SK-N-SH (cell line): Measurements from ENCODE around the gene LSMEM2.

Experiments
- CTCF ChIP-seq: fragments of 200-600 bp; sonication (generic); IDR thresholded peaks from 2 replicates; pipeline ENCODE4 v1.6.1; 2017; ENCODE audit warnings: antibody characterized with exemption, mild to moderate bottlenecking, moderate library complexity
- ELF1 ChIP-seq: IDR thresholded peaks from 2 replicates; pipeline ENCODE4 v1.4.0; 2012
- EP300 ChIP-seq, 2 experiments: IDR thresholded peaks; 2 replicates each; pipeline versions ENCODE4 v1.4.0 to v1.6.1; 2012; ENCODE audit warnings: borderline replicate concordance in 1 of 2, low read depth in 1 of 2, low read length in 1 of 2
- MAX ChIP-seq: IDR thresholded peaks from 2 replicates; pipeline ENCODE4 v1.4.0; 2012; ENCODE audit warnings: low read depth
- SIN3A ChIP-seq: IDR thresholded peaks from 2 replicates; pipeline ENCODE4 v1.6.1; 2012; ENCODE audit warnings: low read depth, mild to moderate bottlenecking, low read length, moderate library complexity, borderline replicate concordance
- TEAD4 ChIP-seq: IDR thresholded peaks from 2 replicates; pipeline ENCODE4 v1.4.0; 2012; ENCODE audit warnings: mild to moderate bottlenecking, borderline replicate concordance; ENCODE audit not compliant: insufficient read depth
- YY1 ChIP-seq: IDR thresholded peaks from 2 replicates; pipeline ENCODE4 v1.4.0; 2012; ENCODE audit warnings: low read depth, mild to moderate bottlenecking

- TF ChIP-seq MAX (no peak), EP300 (IDR thresholded peaks at IDR 0.05; ENCODE audit: borderline replicate concordance in 1 of 2, low read depth in 1 of 2, low read length in 1 of 2) (no peak), CTCF (no peak), TEAD4 (no peak), YY1 (no peak), ELF1 (no peak), SIN3A (no peak)
Measured at GRCh38 chr3:50279255-50280016, 549 bp downstream of the LSMEM2 start.
